CD4-positive, alpha-beta T cell (primary cell): Measurements from ENCODE around the gene NMNAT2. TPM values are rescaled to one million over a fixed set of nuclear protein-coding genes. Genes with fewer than 3 reads are reported as not detected.

ENCODE experiments used
- ATAC-seq: fragments of 200-7000 bp; cut with Tn5 transposase; one replicate; pipeline ENCODE4 v1.10.0; 2022; ENCODE audit warnings: mild to moderate bottlenecking; ENCODE audit not compliant: poor library complexity
- CTCF ChIA-PET: fragments of 350-600 bp; sonication (Branson Sonifier 250); formaldehyde crosslinking; loops from one replicate; lab custom pipeline; 2021; ENCODE audit warnings: antibody characterized with exemption, inconsistent platforms; lab: Charles Lee
- POLR2A ChIA-PET: fragments of 350-600 bp; sonication (Branson Sonifier 250); formaldehyde crosslinking; loops from one replicate; lab custom pipeline; 2021; ENCODE audit warnings: antibody characterized with exemption, inconsistent platforms; lab: Charles Lee
- DNase-seq, 14 experiments: peaks; one replicate each; pipeline ENCODE4 v3.0.0-alpha.2; 2013 to 2020; ENCODE audit warnings: mixed read lengths in 2 of 14
- H3K27ac ChIP-seq, 2 donors: one replicate each; pipeline versions ENCODE4 v1.5.1 to v1.7.0; 2013; ENCODE audit warnings: low read length in 2 of 2, low read depth in 1 of 2, mild to moderate bottlenecking in 1 of 2
- H3K27me3 ChIP-seq, 2 experiments: 1 replicate in 1 of 2; 2 replicates in 1 of 2; pipeline versions ENCODE4 v1.6.1 to v1.7.0; 2013; ENCODE audit warnings: low read length in 2 of 2, control low read depth in 1 of 2, mild to moderate bottlenecking in 1 of 2, moderate library complexity in 1 of 2; ENCODE audit not compliant: insufficient read depth in 2 of 2, control insufficient read depth in 1 of 2
- H3K36me3 ChIP-seq: one replicate; pipeline ENCODE4 v1.6.1; 2013; ENCODE audit warnings: low read length, control low read depth; ENCODE audit not compliant: insufficient read depth
- H3K4me1 ChIP-seq: one replicate; pipeline ENCODE4 v1.6.1; 2013; ENCODE audit warnings: low read length, control low read depth; ENCODE audit not compliant: insufficient read depth
- H3K4me3 ChIP-seq: one replicate; pipeline ENCODE4 v1.5.1; 2013; ENCODE audit warnings: mild to moderate bottlenecking, low read length, moderate library complexity
- H3K9me3 ChIP-seq, 2 experiments: 1 replicate in 1 of 2; 2 replicates in 1 of 2; pipeline versions ENCODE4 v1.6.1 to v1.7.0; 2013; ENCODE audit warnings: low read length in 2 of 2, mild to moderate bottlenecking in 2 of 2, control low read depth in 1 of 2, moderate library complexity in 1 of 2; ENCODE audit not compliant: control insufficient read depth in 1 of 2, insufficient read depth in 1 of 2
- H3K27ac Mint-ChIP-seq: one replicate; pipeline ENCODE4 v1.8.0; 2020; ENCODE audit warnings: mixed read lengths
- H3K27me3 Mint-ChIP-seq: one replicate; pipeline ENCODE4 v1.8.0; 2021; ENCODE audit warnings: mixed read lengths
- H3K36me3 Mint-ChIP-seq: one replicate; pipeline ENCODE4 v1.8.0; 2021; ENCODE audit warnings: low read depth, mixed read lengths
- H3K4me1 Mint-ChIP-seq: one replicate; pipeline ENCODE4 v1.8.0; 2021; ENCODE audit warnings: low read depth, mixed read lengths
- H3K4me3 Mint-ChIP-seq: one replicate; pipeline ENCODE4 v1.8.0; 2020; ENCODE audit warnings: mild to moderate bottlenecking, mixed read lengths
- H3K9me3 Mint-ChIP-seq: one replicate; pipeline ENCODE4 v1.8.0; 2020; ENCODE audit warnings: mixed read lengths
- intact Hi-C, 2 experiments: fragments of 100-400 bp; cut with DNase I in 1 of 2; cut with micrococcal nuclease in 1 of 2; formaldehyde crosslinking; loops; one replicate each; pipeline versions ENCODE4 v1.15.1 to v1.9.0; 2023 to 2025; cut with DNase I, micrococcal nuclease
- total RNA-seq, 174 experiments: library from RNA in 2 of 174; stranded (reverse) in 2 of 174; gene quantifications; one replicate each; pipeline ENCODE4 v1.2.3 and lab custom pipeline; 2021 to 2026
- TF ChIP-seq, protein P1 (sequence below): fragments of 200-600 bp; IDR thresholded peaks from one replicate; pipeline ENCODE4 v1.8.0; 2022; ENCODE audit warnings: antibody characterized with exemption, mild to moderate bottlenecking

The NMNAT2 gene
- total RNA-seq, 2 experiments from 2014 or later: not detected

DNA sequence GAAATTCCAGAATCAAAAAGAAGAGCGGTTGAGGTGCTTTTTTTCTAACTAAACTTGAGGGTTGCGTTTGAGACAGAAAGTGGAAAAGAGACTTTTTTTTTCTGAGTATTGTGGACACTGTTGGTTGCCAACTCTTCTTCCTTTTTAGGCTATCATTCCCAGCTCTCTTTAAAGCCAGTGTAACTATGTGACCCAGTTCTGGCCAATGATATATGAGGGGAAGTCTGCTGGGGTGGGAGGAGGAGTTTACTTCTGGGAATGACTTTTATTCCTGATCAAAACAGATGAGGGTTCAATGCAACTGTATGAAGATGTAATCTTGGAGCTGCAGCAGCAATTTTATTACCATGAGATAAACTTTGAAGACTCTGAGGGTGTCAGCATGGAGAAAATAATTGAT is 17.3 kb upstream of the NMNAT2 start:
- Histone ChIP-seq H3K9me3 (no peaks in the 10 kb centered on the region), H3K36me3 (no peaks in the 10 kb centered on the region), H3K27ac (no peak overlapping the region), H3K4me1 (no peaks in the 10 kb centered on the region), H3K27me3 (no peaks in the 10 kb centered on the region), H3K4me3 (no peak overlapping the region)
- TF ChIP-seq, protein P1, sequence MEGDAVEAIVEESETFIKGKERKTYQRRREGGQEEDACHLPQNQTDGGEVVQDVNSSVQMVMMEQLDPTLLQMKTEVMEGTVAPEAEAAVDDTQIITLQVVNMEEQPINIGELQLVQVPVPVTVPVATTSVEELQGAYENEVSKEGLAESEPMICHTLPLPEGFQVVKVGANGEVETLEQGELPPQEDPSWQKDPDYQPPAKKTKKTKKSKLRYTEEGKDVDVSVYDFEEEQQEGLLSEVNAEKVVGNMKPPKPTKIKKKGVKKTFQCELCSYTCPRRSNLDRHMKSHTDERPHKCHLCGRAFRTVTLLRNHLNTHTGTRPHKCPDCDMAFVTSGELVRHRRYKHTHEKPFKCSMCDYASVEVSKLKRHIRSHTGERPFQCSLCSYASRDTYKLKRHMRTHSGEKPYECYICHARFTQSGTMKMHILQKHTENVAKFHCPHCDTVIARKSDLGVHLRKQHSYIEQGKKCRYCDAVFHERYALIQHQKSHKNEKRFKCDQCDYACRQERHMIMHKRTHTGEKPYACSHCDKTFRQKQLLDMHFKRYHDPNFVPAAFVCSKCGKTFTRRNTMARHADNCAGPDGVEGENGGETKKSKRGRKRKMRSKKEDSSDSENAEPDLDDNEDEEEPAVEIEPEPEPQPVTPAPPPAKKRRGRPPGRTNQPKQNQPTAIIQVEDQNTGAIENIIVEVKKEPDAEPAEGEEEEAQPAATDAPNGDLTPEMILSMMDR: no peak
- Mint-ChIP-seq H3K27me3 (peaks cover 44% of the 10 kb centered on the region), H3K4me3 (no peak overlapping the region), H3K27ac (no peak overlapping the region), H3K36me3 (no peaks in the 10 kb centered on the region), H3K9me3 (no peaks in the 10 kb centered on the region), H3K4me1 (no peaks in the 10 kb centered on the region)
- intact Hi-C loops: no loop called here
- ChIA-PET CTCF (no interaction called here), POLR2A (interaction anchor here (0.7 kb wide), 1 partner anchor 1082 kb away, joined by 3 read pairs; no protein-coding TSS in a partner anchor)
- DNase-seq: no peak
- ATAC-seq: no peak

DNA sequence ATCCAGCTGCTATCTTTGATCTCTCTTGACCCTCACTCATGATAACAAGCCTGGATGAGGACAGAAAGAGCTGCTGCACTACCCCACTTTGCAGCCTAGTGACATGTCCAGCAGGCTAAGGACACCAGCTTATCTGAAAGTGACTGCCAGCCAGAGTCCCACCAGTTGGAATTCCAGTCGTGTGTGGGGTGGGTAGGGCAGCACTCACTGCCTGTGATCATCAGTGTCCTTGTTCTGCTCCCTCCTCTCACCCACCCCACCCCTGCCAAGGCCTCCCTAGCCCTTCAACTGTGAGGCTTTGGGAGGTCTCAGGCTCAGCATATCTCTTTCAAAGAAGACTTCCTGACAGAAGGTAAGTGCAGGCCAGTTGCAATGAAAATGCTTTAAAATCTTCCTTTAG is 15.5 kb upstream of the NMNAT2 start:
- DNase-seq: no peak
- ChIA-PET CTCF (no interaction called here), POLR2A (no interaction called here)
- Histone ChIP-seq H3K9me3 (no peaks in the 10 kb centered on the region), H3K27me3 (no peaks in the 10 kb centered on the region), H3K4me3 (no peak overlapping the region), H3K4me1 (no peaks in the 10 kb centered on the region), H3K27ac (no peak overlapping the region), H3K36me3 (no peaks in the 10 kb centered on the region)
- Mint-ChIP-seq H3K4me1 (no peaks in the 10 kb centered on the region), H3K4me3 (no peak overlapping the region), H3K36me3 (no peaks in the 10 kb centered on the region), H3K27ac (no peak overlapping the region), H3K9me3 (no peaks in the 10 kb centered on the region), H3K27me3 (peaks cover 41% of the 10 kb centered on the region)
- no peak for ATAC-seq
- TF ChIP-seq, protein P1: no peak
- intact Hi-C loops: no loop called here

DNA sequence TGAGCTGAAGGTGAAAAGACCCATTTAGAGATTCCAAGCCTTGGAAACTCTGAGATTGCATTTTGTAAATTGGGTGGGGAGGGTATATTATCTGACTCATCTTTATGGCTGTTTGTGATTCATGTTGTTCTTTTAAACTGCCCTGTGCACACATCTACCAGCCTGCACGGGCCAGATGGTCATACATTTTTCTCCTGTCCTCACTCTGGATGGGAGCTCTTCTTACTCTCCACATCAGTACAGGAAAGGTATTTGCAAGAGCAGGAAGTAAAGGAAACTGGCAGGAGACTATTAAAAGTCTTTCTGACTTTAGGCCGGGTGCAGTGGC is 14.3 kb upstream of the NMNAT2 start:
- intact Hi-C loops: no loop called here
- ChIA-PET CTCF (no interaction called here), POLR2A (no interaction called here)
- Histone ChIP-seq H3K27ac (no peak overlapping the region), H3K4me1 (no peaks in the 10 kb centered on the region), H3K36me3 (no peaks in the 10 kb centered on the region), H3K4me3 (no peak overlapping the region), H3K9me3 (no peaks in the 10 kb centered on the region), H3K27me3 (no peaks in the 10 kb centered on the region)
- TF ChIP-seq, protein P1: no peak
- H3K36me3 Mint-ChIP-seq: no peaks in the 10 kb centered on the region
- DNase-seq (no peak), ATAC-seq (no peak)
- H3K9me3 Mint-ChIP-seq: no peaks in the 10 kb centered on the region
- peaks cover 39% of the 10 kb centered on the region for H3K27me3 Mint-ChIP-seq
- no peak overlapping the region for H3K4me3 Mint-ChIP-seq
- no peak overlapping the region for H3K27ac Mint-ChIP-seq
- H3K4me1 Mint-ChIP-seq: no peaks in the 10 kb centered on the region
